K562 (cell line): ENCODE results near the gene OAT. TPM values are rescaled to one million over a fixed set of nuclear protein-coding genes. Genes with fewer than 3 reads are reported as not detected.

ENCODE experiments used
- CBX2 ChIP-seq: fragments of 200-600 bp; sonication (generic); IDR thresholded peaks from one replicate; pipeline ENCODE4 v1.6.1; 2012; ENCODE audit warnings: mild to moderate bottlenecking, low read length, inconsistent platforms; ENCODE audit not compliant: insufficient read depth, poor library complexity, severe bottlenecking
- ZNF146 ChIP-seq: IDR thresholded peaks from one replicate; pipeline ENCODE4 v1.6.1; 2018; ENCODE audit warnings: missing compliant biosample characterization; ENCODE audit not compliant: unreplicated experiment
- polyA plus RNA-seq, 8 experiments: library from polyadenylated mRNA; depleted of rRNA in 4 of 8; stranded (reverse) in 5 of 8; unstranded in 3 of 8; fragments of >200 nt; fragmentation: Nextera tagmentation in 2 of 8; fragmentation: Illumina TruSeq in 1 of 8; extraction: Ambion mirVana in 2 of 8; extraction: Trizol in 1 of 8; gene quantifications; 2 replicates each; pipeline versions ENCODE4 v1.2.1 to v1.2.3, GENCODE V29; 2011 to 2014; ENCODE audit warnings: inconsistent platforms in 1 of 8, missing spikeins in 1 of 8
- total RNA-seq, 7 experiments: library from RNA; depleted of rRNA in 6 of 7; stranded (reverse); fragments of >200 nt in 6 of 7; fragmentation: Illumina TruSeq in 2 of 7; extraction: Trizol in 2 of 7; gene quantifications; 2 replicates each; pipeline versions ENCODE4 v1.2.1 to v1.2.3, GENCODE V29; 2011 to 2021; ENCODE audit warnings: low replicate concordance in 1 of 7
- TF ChIP-seq, protein P1 (sequence below): fragments of 450-650 bp; IDR thresholded peaks from 2 replicates; pipeline ENCODE4 v1.6.1; 2016; ENCODE audit warnings: low read depth

OAT gene
- total and polyA plus RNA-seq, 9 of the 15 experiments (the other 6 are each of a cell fraction or from before 2014, with no cell fraction given) = 100 to 312 (median 163) TPM

DNA sequence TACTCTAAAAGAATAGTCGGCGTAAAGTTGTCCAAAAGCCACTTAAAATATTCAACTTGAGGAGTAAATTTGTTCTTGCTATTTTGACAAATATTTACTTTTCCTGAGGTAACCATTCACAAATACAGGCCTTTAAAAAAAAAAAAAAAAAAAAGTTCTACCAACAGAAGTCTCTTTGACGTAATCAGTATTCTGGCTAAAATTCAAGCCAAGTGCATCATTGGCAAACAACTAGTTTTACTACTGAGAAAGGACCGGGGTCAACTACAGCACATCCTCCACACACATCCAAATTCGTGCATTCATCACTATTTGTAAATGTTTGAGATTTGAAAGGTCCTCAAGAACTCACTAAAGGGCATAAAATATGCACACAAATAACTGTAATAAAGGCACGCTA lies 2.0 kb downstream of the OAT start (continued):
- TF ChIP-seq, protein P1, sequence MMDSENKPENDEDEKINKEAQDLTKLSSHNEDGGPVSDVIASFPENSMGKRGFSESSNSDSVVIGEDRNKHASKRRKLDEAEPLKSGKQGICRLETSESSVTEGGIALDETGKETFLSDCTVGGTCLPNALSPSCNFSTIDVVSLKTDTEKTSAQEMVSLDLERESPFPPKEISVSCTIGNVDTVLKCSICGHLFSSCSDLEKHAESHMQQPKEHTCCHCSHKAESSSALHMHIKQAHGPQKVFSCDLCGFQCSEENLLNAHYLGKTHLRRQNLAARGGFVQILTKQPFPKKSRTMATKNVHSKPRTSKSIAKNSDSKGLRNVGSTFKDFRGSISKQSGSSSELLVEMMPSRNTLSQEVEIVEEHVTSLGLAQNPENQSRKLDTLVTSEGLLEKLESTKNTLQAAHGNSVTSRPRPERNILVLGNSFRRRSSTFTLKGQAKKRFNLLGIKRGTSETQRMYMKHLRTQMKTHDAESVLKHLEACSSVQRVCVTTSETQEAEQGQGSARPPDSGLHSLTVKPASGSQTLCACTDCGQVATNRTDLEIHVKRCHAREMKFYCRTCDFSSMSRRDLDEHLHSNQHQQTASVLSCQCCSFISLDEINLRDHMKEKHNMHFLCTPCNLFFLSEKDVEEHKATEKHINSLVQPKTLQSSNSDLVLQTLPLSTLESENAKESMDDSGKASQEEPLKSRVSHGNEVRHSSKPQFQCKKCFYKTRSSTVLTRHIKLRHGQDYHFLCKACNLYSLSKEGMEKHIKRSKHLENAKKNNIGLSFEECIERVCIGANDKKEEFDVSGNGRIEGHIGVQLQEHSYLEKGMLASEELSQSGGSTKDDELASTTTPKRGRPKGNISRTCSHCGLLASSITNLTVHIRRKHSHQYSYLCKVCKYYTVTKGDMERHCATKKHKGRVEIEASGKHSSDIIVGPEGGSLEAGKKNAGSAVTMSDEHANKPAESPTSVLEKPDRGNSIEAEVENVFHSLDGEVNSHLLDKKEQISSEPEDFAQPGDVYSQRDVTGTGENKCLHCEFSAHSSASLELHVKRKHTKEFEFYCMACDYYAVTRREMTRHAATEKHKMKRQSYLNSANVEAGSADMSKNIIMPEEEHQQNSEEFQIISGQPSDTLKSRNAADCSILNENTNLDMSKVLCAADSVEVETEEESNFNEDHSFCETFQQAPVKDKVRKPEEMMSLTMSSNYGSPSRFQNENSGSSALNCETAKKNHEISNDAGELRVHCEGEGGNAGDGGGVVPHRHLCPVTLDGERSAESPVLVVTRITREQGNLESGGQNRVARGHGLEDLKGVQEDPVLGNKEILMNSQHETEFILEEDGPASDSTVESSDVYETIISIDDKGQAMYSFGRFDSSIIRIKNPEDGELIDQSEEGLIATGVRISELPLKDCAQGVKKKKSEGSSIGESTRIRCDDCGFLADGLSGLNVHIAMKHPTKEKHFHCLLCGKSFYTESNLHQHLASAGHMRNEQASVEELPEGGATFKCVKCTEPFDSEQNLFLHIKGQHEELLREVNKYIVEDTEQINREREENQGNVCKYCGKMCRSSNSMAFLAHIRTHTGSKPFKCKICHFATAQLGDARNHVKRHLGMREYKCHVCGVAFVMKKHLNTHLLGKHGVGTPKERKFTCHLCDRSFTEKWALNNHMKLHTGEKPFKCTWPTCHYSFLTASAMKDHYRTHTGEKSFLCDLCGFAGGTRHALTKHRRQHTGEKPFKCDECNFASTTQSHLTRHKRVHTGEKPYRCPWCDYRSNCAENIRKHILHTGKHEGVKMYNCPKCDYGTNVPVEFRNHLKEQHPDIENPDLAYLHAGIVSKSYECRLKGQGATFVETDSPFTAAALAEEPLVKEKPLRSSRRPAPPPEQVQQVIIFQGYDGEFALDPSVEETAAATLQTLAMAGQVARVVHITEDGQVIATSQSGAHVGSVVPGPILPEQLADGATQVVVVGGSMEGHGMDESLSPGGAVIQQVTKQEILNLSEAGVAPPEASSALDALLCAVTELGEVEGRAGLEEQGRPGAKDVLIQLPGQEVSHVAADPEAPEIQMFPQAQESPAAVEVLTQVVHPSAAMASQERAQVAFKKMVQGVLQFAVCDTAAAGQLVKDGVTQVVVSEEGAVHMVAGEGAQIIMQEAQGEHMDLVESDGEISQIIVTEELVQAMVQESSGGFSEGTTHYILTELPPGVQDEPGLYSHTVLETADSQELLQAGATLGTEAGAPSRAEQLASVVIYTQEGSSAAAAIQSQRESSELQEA = no peak
- TF ChIP-seq ZNF146 = no peak
- no peak for TF ChIP-seq CBX2
- TF ChIP-seq, all 486 proteins: peak for 0
